ENCODE measurements around the gene CEACAM5.

Gene CEACAM5

GRCh38 chr19:41708481-41708880, at the start of gene CEACAM5:
TSS of gene CEACAM5 (plus strand) at chr19:41708626. CDS start at chr19:41708732, 106 bp downstream.
- DNase-seq (ENCODE audit: low read depth in 2 of 2), result no peak

GRCh38 chr19:41666075-41666474, 42.4 kb upstream of the CEACAM5 start:
- no peak for DNase-seq (ENCODE audit: low read depth in 2 of 2)

GRCh38 chr19:41668315-41668714, 40.1 kb upstream of the CEACAM5 start:
- DNase-seq (ENCODE audit: low read depth in 2 of 2), result no peak

DNA sequence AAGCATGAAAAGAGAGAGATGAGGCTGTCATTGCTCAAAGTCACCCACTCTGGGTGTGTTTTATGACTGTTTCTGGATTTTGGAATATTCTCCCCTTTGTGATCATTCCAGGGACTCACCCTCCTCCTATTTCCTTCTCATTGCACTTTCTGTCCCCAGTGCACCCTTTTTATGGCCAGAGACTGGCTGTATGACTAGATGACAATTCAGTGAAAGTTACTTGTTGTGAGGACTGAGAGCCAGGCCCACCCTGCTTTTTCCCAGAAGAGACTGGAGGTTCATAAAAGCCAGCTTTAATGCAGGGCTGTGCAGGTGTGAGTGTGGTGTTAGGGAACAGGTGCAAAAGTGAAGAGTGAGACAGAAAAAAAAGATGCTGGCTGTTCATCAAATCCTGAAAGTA, 37.7 kb upstream of the CEACAM5 start:
- DNase-seq (ENCODE audit: low read depth in 2 of 2), result no peak

DNA sequence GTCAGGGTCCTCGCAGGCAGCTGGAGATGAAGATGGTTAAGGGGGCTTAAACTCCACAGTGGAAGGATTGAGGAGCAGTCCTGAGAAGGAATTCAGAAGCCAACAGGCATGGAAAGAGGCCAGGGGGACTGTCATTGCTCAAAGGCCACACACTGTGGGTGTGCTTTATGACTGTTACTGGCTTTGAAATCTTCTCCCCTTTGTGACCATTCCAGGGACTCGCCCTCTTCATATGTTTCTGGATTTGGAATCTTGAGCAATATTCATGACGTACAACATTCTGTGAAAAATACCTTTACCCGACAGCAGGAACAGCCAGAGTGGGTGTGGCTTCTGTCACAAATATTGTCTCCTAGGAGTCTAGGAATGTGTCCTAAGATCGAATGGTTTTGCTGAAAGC, 36.9 kb upstream of the CEACAM5 start:
- no peak for DNase-seq (ENCODE audit: low read depth in 2 of 2)

GRCh38 chr19:41682437-41682836, 26.0 kb upstream of the CEACAM5 start:
- DNase-seq (ENCODE audit: low read depth in 2 of 2), result no peak

GRCh38 chr19:41687419-41687818, 21.0 kb upstream of the CEACAM5 start:
- DNase-seq (ENCODE audit: low read depth in 2 of 2), result no peak

- DNase-seq (ENCODE audit: low read depth in 2 of 2), result no peak
Measured at GRCh38 chr19:41688098-41688497, 20.3 kb upstream of the CEACAM5 start, which contains the start of gene CEACAM7. TSS of gene CEACAM7 (minus strand) at chr19:41688270. CDS start at chr19:41688165, 105 bp downstream.

DNA sequence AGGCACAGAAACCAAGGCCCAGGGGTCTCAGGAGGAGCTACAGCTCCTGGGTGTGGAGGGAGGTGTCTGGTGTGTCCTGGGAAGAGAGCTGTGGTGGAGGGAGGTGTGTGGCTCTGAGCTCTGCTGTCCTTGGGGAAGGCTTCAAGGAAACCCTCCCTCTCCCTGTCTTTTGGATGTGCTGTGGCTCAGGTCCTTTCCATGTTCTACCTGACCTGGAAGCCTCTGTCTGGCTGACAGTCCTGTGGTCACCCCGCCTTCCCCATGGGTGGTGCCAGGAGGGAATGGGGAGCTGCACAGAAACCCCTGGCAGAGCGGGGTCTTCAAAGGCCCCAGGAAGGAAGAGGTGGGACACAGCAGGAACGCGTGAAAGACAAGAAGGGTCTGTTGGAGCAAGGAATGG, 19.7 kb upstream of the CEACAM5 start:
- DNase-seq (ENCODE audit: low read depth in 2 of 2), result no peak

- no peak for DNase-seq (ENCODE audit: low read depth in 2 of 2)
Measured at GRCh38 chr19:41689993-41690800, 18.2 kb upstream of the CEACAM5 start.

GRCh38 chr19:41690801-41691065, 17.7 kb upstream of the CEACAM5 start:
- DNase-seq (ENCODE audit: low read depth in 2 of 2), result no peak

DNA sequence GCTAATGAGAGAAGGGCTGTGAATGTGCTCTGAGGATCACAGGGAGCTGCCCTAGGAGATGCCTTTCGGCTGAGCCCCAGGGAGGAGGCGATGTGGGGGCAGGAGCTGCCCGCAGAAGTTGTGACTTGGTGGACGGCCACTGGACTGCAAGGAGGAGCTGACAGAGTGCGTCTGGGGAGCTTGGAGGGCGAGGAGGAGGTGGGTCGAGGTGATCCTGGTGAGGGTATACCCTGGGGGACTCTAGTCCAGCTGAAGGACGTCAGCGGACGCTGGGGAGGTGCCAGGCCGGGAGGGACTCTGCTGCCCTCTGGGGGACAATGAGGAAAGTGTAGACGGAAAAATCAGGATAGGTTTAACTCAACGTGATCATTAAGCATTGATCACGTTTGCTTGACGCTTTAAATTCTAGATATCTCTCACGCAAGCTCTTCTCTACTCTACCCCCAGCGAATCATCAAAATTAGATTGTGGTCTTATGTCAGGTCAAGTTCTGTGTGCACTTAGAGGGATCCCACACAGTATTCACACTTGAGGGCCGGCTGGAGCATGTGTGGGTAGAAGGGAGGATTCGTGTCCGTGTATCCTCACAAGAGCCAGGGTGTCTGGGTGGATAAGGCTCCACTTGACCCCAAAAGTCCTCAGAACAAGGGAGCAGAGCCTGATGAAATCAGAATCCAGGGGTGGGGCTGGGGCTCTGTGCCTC, 17.0 kb upstream of the CEACAM5 start:
- DNase-seq (ENCODE audit: low read depth in 2 of 2), result no peak

DNA sequence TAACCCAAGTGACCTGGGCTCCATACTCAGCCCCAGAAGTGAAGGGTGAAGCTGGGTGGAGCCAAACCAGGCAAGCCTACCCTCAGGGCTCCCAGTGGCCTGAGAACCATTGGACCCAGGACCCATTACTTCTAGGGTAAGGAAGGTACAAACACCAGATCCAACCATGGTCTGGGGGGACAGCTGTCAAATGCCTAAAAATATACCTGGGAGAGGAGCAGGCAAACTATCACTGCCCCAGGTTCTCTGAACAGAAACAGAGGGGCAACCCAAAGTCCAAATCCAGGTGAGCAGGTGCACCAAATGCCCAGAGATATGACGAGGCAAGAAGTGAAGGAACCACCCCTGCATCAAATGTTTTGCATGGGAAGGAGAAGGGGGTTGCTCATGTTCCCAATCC, 14.2 kb upstream of the CEACAM5 start:
- no peak for DNase-seq (ENCODE audit: low read depth in 2 of 2)

GRCh38 chr19:41694831-41695635, 13.4 kb upstream of the CEACAM5 start:
- no peak for DNase-seq (ENCODE audit: low read depth in 2 of 2)

DNA sequence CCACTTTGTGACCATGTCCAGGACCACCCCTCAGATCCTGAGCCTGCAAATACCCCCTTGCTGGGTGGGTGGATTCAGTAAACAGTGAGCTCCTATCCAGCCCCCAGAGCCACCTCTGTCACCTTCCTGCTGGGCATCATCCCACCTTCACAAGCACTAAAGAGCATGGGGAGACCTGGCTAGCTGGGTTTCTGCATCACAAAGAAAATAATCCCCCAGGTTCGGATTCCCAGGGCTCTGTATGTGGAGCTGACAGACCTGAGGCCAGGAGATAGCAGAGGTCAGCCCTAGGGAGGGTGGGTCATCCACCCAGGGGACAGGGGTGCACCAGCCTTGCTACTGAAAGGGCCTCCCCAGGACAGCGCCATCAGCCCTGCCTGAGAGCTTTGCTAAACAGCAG, 12.7 kb upstream of the CEACAM5 start:
- DNase-seq (ENCODE audit: low read depth in 2 of 2), result no peak

- DNase-seq (ENCODE audit: low read depth in 2 of 2), result no peak
Measured at GRCh38 chr19:41696402-41697197, 11.8 kb upstream of the CEACAM5 start.

DNA sequence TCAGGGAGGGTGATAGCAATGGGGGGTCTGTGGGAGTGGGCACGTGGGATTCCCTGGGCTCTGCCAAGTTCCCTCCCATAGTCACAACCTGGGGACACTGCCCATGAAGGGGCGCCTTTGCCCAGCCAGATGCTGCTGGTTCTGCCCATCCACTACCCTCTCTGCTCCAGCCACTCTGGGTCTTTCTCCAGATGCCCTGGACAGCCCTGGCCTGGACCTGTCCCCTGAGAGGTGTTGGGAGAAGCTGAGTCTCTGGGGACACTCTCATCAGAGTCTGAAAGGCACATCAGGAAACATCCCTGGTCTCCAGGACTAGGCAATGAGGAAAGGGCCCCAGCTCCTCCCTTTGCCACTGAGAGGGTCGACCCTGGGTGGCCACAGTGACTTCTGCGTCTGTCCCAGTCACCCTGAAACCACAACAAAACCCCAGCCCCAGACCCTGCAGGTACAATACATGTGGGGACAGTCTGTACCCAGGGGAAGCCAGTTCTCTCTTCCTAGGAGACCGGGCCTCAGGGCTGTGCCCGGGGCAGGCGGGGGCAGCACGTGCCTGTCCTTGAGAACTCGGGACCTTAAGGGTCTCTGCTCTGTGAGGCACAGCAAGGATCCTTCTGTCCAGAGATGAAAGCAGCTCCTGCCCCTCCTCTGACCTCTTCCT, 11.1 kb upstream of the CEACAM5 start:
- DNase-seq (ENCODE audit: low read depth in 2 of 2), result no peak

DNA sequence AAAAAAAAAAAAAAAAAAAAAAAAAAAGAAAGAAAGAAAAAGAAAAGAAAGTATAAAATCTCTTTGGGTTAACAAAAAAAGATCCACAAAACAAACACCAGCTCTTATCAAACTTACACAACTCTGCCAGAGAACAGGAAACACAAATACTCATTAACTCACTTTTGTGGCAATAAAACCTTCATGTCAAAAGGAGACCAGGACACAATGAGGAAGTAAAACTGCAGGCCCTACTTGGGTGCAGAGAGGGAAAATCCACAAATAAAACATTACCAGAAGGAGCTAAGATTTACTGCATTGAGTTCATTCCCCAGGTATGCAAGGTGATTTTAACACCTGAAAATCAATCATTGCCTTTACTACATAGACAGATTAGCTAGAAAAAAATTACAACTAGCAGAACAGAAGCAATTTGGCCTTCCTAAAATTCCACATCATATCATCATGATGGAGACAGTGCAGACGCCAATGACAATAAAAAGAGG, 9.6 kb upstream of the CEACAM5 start:
- no peak for DNase-seq (ENCODE audit: low read depth in 2 of 2)

DNA sequence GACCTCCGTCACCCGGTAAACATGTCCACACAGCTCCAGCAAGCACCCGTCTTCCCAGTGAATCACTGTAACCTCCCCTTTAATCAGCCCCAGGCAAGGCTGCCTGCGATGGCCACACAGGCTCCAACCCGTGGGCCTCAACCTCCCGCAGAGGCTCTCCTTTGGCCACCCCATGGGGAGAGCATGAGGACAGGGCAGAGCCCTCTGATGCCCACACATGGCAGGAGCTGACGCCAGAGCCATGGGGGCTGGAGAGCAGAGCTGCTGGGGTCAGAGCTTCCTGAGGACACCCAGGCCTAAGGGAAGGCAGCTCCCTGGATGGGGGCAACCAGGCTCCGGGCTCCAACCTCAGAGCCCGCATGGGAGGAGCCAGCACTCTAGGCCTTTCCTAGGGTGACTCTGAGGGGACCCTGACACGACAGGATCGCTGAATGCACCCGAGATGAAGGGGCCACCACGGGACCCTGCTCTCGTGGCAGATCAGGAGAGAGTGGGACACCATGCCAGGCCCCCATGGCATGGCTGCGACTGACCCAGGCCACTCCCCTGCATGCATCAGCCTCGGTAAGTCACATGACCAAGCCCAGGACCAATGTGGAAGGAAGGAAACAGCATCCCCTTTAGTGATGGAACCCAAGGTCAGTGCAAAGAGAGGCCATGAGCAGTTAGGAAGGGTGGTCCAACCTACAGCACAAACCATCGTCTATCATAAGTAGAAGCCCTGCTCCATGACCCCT, 9.0 kb upstream of the CEACAM5 start:
- DNase-seq (ENCODE audit: low read depth in 2 of 2), result no peak

DNA sequence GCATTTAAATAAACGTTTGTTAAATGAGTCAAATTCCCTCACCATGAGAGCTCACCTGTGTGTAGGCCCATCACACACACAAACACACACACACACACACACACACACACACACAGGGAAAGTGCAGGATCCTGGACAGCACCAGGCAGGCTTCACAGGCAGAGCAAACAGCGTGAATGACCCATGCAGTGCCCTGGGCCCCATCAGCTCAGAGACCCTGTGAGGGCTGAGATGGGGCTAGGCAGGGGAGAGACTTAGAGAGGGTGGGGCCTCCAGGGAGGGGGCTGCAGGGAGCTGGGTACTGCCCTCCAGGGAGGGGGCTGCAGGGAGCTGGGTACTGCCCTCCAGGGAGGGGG, 8.5 kb upstream of the CEACAM5 start:
- no peak for DNase-seq (ENCODE audit: low read depth in 2 of 2)
